Hepatocyte (in vitro differentiated cells): ENCODE data around the gene ESYT3. TPM values are rescaled to one million over a fixed set of nuclear protein-coding genes. Genes with fewer than 3 reads are reported as not detected.

Experiments
- DNase-seq: peaks from one replicate; pipeline ENCODE4 v3.0.0-alpha.2; 2016; ENCODE audit warnings: low spot score
- H2AFZ ChIP-seq: fragments of 200-600 bp; sonication (generic); 2 replicates; pipeline ENCODE4 v1.6.0; 2016; ENCODE audit warnings: antibody characterized with exemption, mild to moderate bottlenecking
- H3K27ac ChIP-seq: fragments of 200-600 bp; sonication (generic); 2 replicates; pipeline ENCODE4 v1.5.1; 2016; ENCODE audit warnings: mild to moderate bottlenecking
- H3K27me3 ChIP-seq: fragments of 200-600 bp; sonication (generic); 2 replicates; pipeline ENCODE4 v1.6.1; 2016
- H3K36me3 ChIP-seq: fragments of 200-600 bp; sonication (generic); replicated peaks from 2 replicates; pipeline ENCODE4 v1.5.1; 2016; ENCODE audit warnings: low read depth; ENCODE audit not compliant: insufficient read depth
- H3K4me1 ChIP-seq: fragments of 200-600 bp; sonication (generic); 2 replicates; pipeline ENCODE4 v1.5.1; 2016; ENCODE audit warnings: mild to moderate bottlenecking, moderate library complexity; ENCODE audit not compliant: insufficient read depth
- H3K4me2 ChIP-seq: fragments of 200-600 bp; sonication (generic); 2 replicates; pipeline ENCODE4 v1.6.0; 2016
- H3K4me3 ChIP-seq: fragments of 200-600 bp; sonication (generic); 2 replicates; pipeline ENCODE4 v1.5.1; 2016; ENCODE audit warnings: mild to moderate bottlenecking
- H3K79me2 ChIP-seq: fragments of 200-600 bp; sonication (generic); 2 replicates; pipeline ENCODE4 v1.6.0; 2017; ENCODE audit warnings: mild to moderate bottlenecking
- H3K9me2 ChIP-seq: fragments of 200-600 bp; sonication (generic); replicated peaks from 2 replicates; pipeline ENCODE4 v1.6.0; 2017; ENCODE audit warnings: mild to moderate bottlenecking; ENCODE audit not compliant: insufficient read depth
- H3K9me3 ChIP-seq: fragments of 200-600 bp; sonication (generic); 2 replicates; pipeline ENCODE4 v1.5.1; 2016; ENCODE audit warnings: low read depth, mild to moderate bottlenecking
- H4K20me1 ChIP-seq: fragments of 200-600 bp; sonication (generic); 2 replicates; pipeline ENCODE4 v1.6.0; 2016; ENCODE audit warnings: mild to moderate bottlenecking; ENCODE audit not compliant: insufficient read depth, poor library complexity, severe bottlenecking
- EZH2 ChIP-seq: fragments of 200-600 bp; sonication (generic); IDR thresholded peaks from 2 replicates; pipeline ENCODE4 v1.6.1; 2016; ENCODE audit warnings: antibody characterized with exemption, mild to moderate bottlenecking, borderline replicate concordance
- EZH2phosphoT487 ChIP-seq: fragments of 200-600 bp; sonication (generic); IDR thresholded peaks from one replicate; pipeline ENCODE4 v1.6.1; 2018; ENCODE audit warnings: antibody characterized with exemption, mild to moderate bottlenecking, low read depth, moderate library complexity; ENCODE audit not compliant: unreplicated experiment, severe bottlenecking
- WGBS: methylation state at CpG from one replicate; pipeline ENCODE4 v1.1.6; 2016; ENCODE audit warnings: low lambda C conversion rate; ENCODE audit errors: missing lambda C conversion rate; 5-methylcytosine and 5-hydroxymethylcytosine counted together
- polyA plus RNA-seq: library from polyadenylated mRNA; unstranded; fragments of >200 nt; fragmentation: Nextera tagmentation; extraction: Ambion mirVana; gene quantifications from 2 replicates; pipeline ENCODE4 v1.2.1, GENCODE V29; 2016
- total RNA-seq: library from RNA; depleted of rRNA; stranded (reverse); fragments of >200 nt; gene quantifications from 2 replicates; pipeline ENCODE4 v1.2.3, GENCODE V29; 2014
- TF ChIP-seq, protein P1 (sequence below): fragments of 200-600 bp; sonication (generic); IDR thresholded peaks from 2 replicates; pipeline ENCODE4 v1.5.1; 2016; ENCODE audit warnings: antibody characterized with exemption, mild to moderate bottlenecking; ENCODE audit not compliant: poor library complexity

Gene ESYT3
- total and polyA plus RNA-seq, 2 experiments from 2014 or later: 0.47 to 1.1 TPM

DNA sequence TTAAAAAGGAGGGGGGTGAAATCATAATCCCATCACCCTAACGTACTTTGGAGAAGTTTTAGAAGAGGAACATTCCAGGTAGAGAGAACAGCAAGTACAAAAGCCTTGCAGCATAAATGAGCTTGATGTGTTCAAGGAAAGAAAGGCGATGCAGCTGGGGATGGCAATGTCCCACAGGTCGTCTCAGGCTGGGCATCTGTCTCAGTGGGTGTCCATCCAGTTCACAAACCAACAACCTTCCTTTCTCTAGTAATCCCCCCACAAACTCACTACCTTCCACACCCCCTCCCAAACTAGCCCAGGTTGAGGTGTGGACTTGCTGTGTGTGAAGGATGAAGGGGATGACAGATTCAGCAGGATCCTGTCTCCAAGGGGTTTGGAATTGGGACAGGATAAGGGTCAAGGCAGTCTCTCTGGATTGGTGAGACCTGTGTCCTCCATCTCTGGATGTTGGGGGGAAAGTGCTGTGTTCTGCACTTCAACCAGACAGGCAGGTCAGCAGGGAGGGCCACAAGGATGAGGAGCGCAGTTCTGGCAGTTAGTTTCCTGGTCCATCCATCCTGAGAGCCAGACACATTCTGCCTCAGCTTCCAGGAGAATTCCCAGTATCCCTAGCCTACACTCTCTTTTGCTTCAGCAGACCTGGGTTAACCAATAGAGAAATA is 1.7 kb upstream of the ESYT3 start:
- no peak overlapping the region for H3K4me3 ChIP-seq
- no peak overlapping the region for H3K27ac ChIP-seq
- H3K4me1 ChIP-seq: no peaks in the 10 kb centered on the region
- no peaks in the 10 kb centered on the region for H4K20me1 ChIP-seq
- TF ChIP-seq EZH2: no peak
- no peak for TF ChIP-seq EZH2phosphoT487
- TF ChIP-seq, protein P1, sequence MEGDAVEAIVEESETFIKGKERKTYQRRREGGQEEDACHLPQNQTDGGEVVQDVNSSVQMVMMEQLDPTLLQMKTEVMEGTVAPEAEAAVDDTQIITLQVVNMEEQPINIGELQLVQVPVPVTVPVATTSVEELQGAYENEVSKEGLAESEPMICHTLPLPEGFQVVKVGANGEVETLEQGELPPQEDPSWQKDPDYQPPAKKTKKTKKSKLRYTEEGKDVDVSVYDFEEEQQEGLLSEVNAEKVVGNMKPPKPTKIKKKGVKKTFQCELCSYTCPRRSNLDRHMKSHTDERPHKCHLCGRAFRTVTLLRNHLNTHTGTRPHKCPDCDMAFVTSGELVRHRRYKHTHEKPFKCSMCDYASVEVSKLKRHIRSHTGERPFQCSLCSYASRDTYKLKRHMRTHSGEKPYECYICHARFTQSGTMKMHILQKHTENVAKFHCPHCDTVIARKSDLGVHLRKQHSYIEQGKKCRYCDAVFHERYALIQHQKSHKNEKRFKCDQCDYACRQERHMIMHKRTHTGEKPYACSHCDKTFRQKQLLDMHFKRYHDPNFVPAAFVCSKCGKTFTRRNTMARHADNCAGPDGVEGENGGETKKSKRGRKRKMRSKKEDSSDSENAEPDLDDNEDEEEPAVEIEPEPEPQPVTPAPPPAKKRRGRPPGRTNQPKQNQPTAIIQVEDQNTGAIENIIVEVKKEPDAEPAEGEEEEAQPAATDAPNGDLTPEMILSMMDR: no peak
- no peak overlapping the region for H3K4me2 ChIP-seq
- H2AFZ ChIP-seq: no peak overlapping the region
- H3K79me2 ChIP-seq: no peaks in the 10 kb centered on the region
- WGBS: 88% methylated on average over 4 of the region's 4 CpGs
- no peaks in the 10 kb centered on the region for H3K9me2 ChIP-seq
- no peak for DNase-seq
- H3K9me3 ChIP-seq: no peaks in the 10 kb centered on the region
- H3K36me3 ChIP-seq: no peaks in the 10 kb centered on the region
- peaks cover 47% of the 10 kb centered on the region for H3K27me3 ChIP-seq

GRCh38 chr3:138433892-138434275 is 532 bp upstream of the ESYT3 start:
- WGBS: 75% methylated on average over 16 of the region's 16 CpGs
- TF ChIP-seq, protein P1: no peak
- no peak for TF ChIP-seq EZH2
- no peak for TF ChIP-seq EZH2phosphoT487
- H2AFZ ChIP-seq: no peak overlapping the region

GRCh38 chr3:138434875-138435772 is 708 bp downstream of the ESYT3 start:
- Histone ChIP-seq H3K4me1 (no peaks in the 10 kb centered on the region), H3K4me3 (peak overlapping the region; percentile 34), H4K20me1 (no peaks in the 10 kb centered on the region), H3K9me3 (no peaks in the 10 kb centered on the region), H2AFZ (peak overlapping the region; percentile 39), H3K36me3 (no peaks in the 10 kb centered on the region), H3K27me3 (peaks cover 47% of the 10 kb centered on the region), H3K27ac (no peak overlapping the region), H3K4me2 (peak overlapping the region; percentile 92), H3K9me2 (no peaks in the 10 kb centered on the region), H3K79me2 (no peaks in the 10 kb centered on the region)
- peak; percentile 35 for DNase-seq
- TF ChIP-seq EZH2: peak; percentile 78
- no peak for TF ChIP-seq EZH2phosphoT487
- TF ChIP-seq, protein P1: no peak
- 3% methylated on average over 70 of the region's 78 CpGs for whole genome bisulfite sequencing

More at GRCh38 chr3:138433892-138434275, 532 bp upstream of the ESYT3 start:
- no peaks in the 10 kb centered on the region for H4K20me1 ChIP-seq
- no peaks in the 10 kb centered on the region for H3K9me3 ChIP-seq
- no peaks in the 10 kb centered on the region for H3K4me1 ChIP-seq
- H3K9me2 ChIP-seq: no peaks in the 10 kb centered on the region
- no peak overlapping the region for H3K27ac ChIP-seq
- H3K79me2 ChIP-seq: no peaks in the 10 kb centered on the region
- H3K36me3 ChIP-seq: no peaks in the 10 kb centered on the region
- peaks cover 47% of the 10 kb centered on the region for H3K27me3 ChIP-seq
- H3K4me2 ChIP-seq: peak overlapping the region; percentile 92
- no peak overlapping the region for H3K4me3 ChIP-seq
- no peak for DNase-seq
